Heart right ventricle (tissue), 16 donors: Measurements from ENCODE around the gene DNAJB6. TPM values are rescaled to one million over a fixed set of nuclear protein-coding genes. Genes with fewer than 3 reads are reported as not detected.

Source experiments
- ATAC-seq, 8 donors: fragments of 200-7000 bp; cut with Tn5 transposase; one replicate each; pipeline ENCODE4 v1.9.1; 2020; ENCODE audit warnings: mild to moderate bottlenecking in 8 of 8, moderate library complexity in 8 of 8, moderate number of reproducible peaks in 1 of 8
- DNase-seq, 2 donors: peaks; one replicate each; pipeline ENCODE4 v3.0.0-alpha.2; 2020
- H3K27ac ChIP-seq, 10 donors: fragments of 200-600 bp; sonication (generic) in 2 of 10; one replicate each; pipeline versions ENCODE4 v1.5.0 to v1.8.0; 2020 to 2022; ENCODE audit warnings: mild to moderate bottlenecking in 3 of 10
- H3K27me3 ChIP-seq, 7 donors: fragments of 200-600 bp; one replicate each; pipeline ENCODE4 v1.8.0; 2021 to 2022; ENCODE audit warnings: mild to moderate bottlenecking in 2 of 7
- H3K36me3 ChIP-seq, 9 donors: fragments of 200-600 bp; sonication (generic) in 1 of 9; one replicate each; pipeline versions ENCODE4 v1.5.0 to v1.8.0; 2020 to 2022; ENCODE audit warnings: mild to moderate bottlenecking in 2 of 9
- H3K4me1 ChIP-seq, 9 donors: fragments of 200-600 bp; sonication (generic) in 1 of 9; one replicate each; pipeline versions ENCODE4 v1.5.0 to v1.8.0; 2020 to 2022; ENCODE audit warnings: mild to moderate bottlenecking in 4 of 9
- H3K4me3 ChIP-seq, 10 donors: fragments of 200-600 bp; sonication (generic) in 2 of 10; one replicate each; pipeline versions ENCODE4 v1.5.0 to v1.8.0; 2020 to 2022; ENCODE audit warnings: mild to moderate bottlenecking in 7 of 10, moderate library complexity in 2 of 10
- H3K9me3 ChIP-seq, 11 donors: fragments of 200-600 bp in 10 of 11; sonication (generic) in 2 of 11; one replicate each; pipeline versions ENCODE4 v1.5.0 to v1.8.0; 2013 to 2022; ENCODE audit warnings: mild to moderate bottlenecking in 2 of 11, control low read depth in 1 of 11, moderate library complexity in 1 of 11
- WGBS, 2 donors: extraction: QIAGEN DNeasy Blood & Tissue Kit; methylation state at CpG; one replicate each; pipeline ENCODE4 v1.1.7; 2013; ENCODE audit warnings: inconsistent platforms in 1 of 2; 5-methylcytosine and 5-hydroxymethylcytosine counted together
- intact Hi-C, 10 donors: fragments of 100-400 bp; cut with DNase I; formaldehyde crosslinking; loops; one replicate each; pipeline versions ENCODE4 v1.11.1 to v1.14.2; 2022
- polyA plus RNA-seq, 2 donors: library from polyadenylated mRNA; stranded (reverse); fragments of 200-250 nt; gene quantifications; one replicate each; pipeline ENCODE4 v1.2.3, GENCODE V29; 2013
- total RNA-seq, 10 donors: library from RNA; stranded (reverse); fragmentation: NEBNext Ultra II Directional in 3 of 10; extraction: Animal tissue kit (Norgen Biotek cat#: 25700) in 3 of 10; gene quantifications; one replicate each; pipeline versions ENCODE4 v1.2.1 to v1.2.4, GENCODE V29; 2021 to 2023
- TF ChIP-seq, protein P1 (sequence below), 9 donors: fragments of 200-600 bp; sonication (generic) in 2 of 9; IDR thresholded peaks; one replicate each; pipeline versions ENCODE4 v1.5.0 to v1.8.0; 2021 to 2022; ENCODE audit warnings: antibody characterized with exemption in 9 of 9, mild to moderate bottlenecking in 5 of 9, moderate library complexity in 1 of 9
- donor health status: Arrhythmogenic right ventricular cardiomyopathy.
- donor health status: ischemic (EF 13 %, LVEDD 7.1; RV severe dilation, severe dysfunction).
- donor health status: healthy with polysubstance abuse.
- donor health status: DM: no; HTN: yes; CAD: no.
- donor health status: DM: no; HTN: no; CAD: no.
- donor health status: ischemic (EF 25% LVEDD 6.9; RV normal size, moderate dysfunction).
- donor health status: ischemic (EF 25% LVEDD 5.7; RV mildly dilated, moderate dysfunction).
- donor health status: healthy.
- donor health status: DM: yes; HTN: yes; CAD: no.
- donor health status: Ischemic cardiomyopathy.
- donor health status: ischemic (EF 35%, LVEDD 5.7; RV mildly dilated, moderate dysfunction).
- donor health status: nonischemic (EF 11% LVEDD 7.7; RV severe dilation, severe dysfunction).
- donor health status: DM: yes; HTN: yes; CAD: no.
- donor health status: PGD.
- donor health status: ischemic (EF 29% LVEDD 5.4; RV normal size, mild dysfunction).
- donor health status: nonischemic (EF 23%, LVEDD 6.1; RV moderate dilation, normal function).

DNAJB6 gene
- total and polyA plus RNA-seq, 12 donors: 114 to 200 (median 183) TPM

DNA sequence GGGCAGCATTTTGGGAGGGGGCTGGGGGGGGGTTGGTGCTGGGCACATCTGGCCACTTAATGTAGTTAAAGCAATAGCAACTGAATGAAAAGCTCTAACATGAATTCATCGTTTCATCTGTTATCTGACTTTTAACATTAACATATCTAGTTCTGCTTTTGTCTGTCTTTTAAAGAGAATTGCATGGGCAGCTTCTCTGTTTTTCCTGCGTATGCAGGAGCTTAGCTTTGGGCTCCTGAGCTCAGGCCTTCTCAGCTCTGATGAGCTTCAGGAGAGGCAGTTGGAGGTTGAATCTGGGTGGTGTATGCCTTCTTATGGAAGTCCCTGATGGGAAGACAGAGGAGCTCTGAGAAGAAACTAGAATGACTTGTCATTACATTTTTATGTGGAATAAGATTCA, 58.4 kb downstream of the DNAJB6 start:
- peaks cover 6 to 77% (median 59%) of the 10 kb centered on the region in 9 donors for H3K4me1 ChIP-seq
- 81 to 86% methylated on average over 2 of the region's 2 CpGs for WGBS, 2 donors

DNA sequence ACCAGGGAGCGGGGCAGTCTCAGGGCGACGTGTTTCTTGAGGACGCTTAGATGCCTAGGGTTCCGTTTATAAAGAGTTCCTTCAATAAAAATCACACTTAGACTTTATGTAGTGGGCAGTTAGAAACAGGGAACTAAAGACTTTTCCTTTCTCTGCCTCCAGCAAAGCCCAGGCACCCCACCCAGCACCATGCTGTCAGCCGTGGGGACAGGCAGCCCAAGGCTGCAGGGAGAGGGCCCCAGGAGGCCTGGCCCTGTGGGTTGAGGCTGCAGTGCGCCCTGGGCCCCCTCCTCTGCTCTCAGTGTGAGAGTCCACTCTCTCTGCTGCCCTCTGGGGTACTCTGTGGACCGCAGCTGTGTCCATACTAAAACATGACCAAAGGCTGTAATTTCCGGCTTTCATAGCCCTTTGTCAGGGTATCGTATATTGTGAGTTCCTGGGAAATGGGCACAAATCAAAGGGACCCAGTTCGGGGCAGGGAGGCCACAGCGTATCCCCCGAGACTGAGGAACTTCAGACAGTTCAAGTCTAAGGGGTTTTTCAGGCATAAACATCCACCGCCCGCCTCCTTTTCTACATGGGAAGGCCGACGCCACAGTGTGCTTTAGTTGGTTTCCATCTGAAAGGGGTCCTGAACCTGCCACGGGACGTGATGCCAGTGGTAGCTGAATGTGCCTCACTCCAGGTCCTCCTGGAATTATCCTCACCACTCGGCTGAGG, 59.7 kb downstream of the DNAJB6 start:
- Histone ChIP-seq H3K4me1 (peaks cover 6 to 65% (median 48%) of the 10 kb centered on the region in 9 donors), H3K27ac (peak overlapping the region in 8 of 10 donors; percentile 61 to 86 (median 77)), H3K36me3 (peaks cover 0 to 62% (median under 1%) of the 10 kb centered on the region in 9 donors), H3K4me3 (no peak overlapping the region), H3K27me3 (no peaks in the 10 kb centered on the region), H3K9me3 (no peaks in the 10 kb centered on the region)
- DNase-seq (no peak), ATAC-seq (no peak)
- intact Hi-C loops: loop anchor here in 3 of 10 donors (10.0 kb wide), 2 partner anchors 122 to 152 kb away; no protein-coding TSS in a partner anchor
- WGBS, 2 donors: 89 to 91% methylated on average over 20 of the region's 20 CpGs
- TF ChIP-seq, protein P1, sequence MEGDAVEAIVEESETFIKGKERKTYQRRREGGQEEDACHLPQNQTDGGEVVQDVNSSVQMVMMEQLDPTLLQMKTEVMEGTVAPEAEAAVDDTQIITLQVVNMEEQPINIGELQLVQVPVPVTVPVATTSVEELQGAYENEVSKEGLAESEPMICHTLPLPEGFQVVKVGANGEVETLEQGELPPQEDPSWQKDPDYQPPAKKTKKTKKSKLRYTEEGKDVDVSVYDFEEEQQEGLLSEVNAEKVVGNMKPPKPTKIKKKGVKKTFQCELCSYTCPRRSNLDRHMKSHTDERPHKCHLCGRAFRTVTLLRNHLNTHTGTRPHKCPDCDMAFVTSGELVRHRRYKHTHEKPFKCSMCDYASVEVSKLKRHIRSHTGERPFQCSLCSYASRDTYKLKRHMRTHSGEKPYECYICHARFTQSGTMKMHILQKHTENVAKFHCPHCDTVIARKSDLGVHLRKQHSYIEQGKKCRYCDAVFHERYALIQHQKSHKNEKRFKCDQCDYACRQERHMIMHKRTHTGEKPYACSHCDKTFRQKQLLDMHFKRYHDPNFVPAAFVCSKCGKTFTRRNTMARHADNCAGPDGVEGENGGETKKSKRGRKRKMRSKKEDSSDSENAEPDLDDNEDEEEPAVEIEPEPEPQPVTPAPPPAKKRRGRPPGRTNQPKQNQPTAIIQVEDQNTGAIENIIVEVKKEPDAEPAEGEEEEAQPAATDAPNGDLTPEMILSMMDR (IDR thresholded peaks at IDR 0.05): no peak

More for the DNA sequence above, 58.4 kb downstream of the DNAJB6 start:
- intact Hi-C loops: loop anchor here in 3 of 10 donors (10.0 kb wide), 2 partner anchors 120 to 150 kb away; no protein-coding TSS in a partner anchor
- no peak for DNase-seq
- H3K9me3 ChIP-seq: no peaks in the 10 kb centered on the region
- H3K27me3 ChIP-seq: no peaks in the 10 kb centered on the region
- peaks cover 0 to 62% (median 5%) of the 10 kb centered on the region in 9 donors for H3K36me3 ChIP-seq
- no peak overlapping the region for H3K4me3 ChIP-seq
- no peak for ATAC-seq
- TF ChIP-seq, protein P1 (IDR thresholded peaks at IDR 0.05): no peak
- H3K27ac ChIP-seq: peak overlapping the region in 1 of 10 donors; percentile 0

DNA sequence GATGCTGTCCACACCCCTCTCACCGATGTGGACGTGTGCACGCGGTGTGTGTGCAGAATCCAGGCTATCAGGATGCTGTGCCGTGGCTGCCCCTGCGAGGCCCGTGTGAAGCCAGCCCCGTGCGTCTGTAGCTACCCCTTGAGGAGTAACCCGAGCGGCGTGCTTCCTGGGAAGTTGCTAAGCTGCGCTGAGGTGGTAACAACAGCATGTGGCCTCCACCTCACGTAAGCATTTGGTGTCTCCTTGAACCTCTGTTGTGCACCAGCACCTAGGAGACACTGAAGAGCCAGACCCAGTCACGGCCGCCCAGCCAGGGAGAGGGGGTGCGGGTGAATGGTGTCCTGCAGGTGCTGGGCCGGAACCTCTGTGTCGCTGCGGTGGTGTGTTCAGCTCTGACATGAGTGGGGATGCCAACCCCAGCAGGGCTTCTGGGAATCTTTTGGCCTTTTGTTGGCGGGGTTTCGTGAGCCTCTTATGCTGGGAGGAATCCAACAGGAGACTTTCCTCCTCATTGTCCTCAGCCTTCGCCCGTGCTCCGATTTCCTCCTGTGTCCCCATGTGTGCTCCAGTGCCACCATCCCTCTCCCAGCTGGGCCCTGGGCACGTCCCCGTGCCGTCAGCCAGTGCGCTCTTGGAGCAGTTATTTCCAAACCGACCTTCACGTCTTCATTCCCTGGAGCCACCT, 60.4 kb downstream of the DNAJB6 start:
- Histone ChIP-seq H3K27ac (peak overlapping the region; percentile 53 to 86 (median 77)), H3K4me3 (no peak overlapping the region), H3K4me1 (peaks cover 6 to 58% (median 43%) of the 10 kb centered on the region in 9 donors), H3K9me3 (no peaks in the 10 kb centered on the region), H3K27me3 (no peaks in the 10 kb centered on the region), H3K36me3 (peaks cover 0 to 64% (median 0%) of the 10 kb centered on the region in 9 donors)
- ATAC-seq (peak in 6 of 8 donors; percentile 12 to 45 (median 34)), DNase-seq (no peak)
- intact Hi-C loops: loop anchor here in 3 of 10 donors (10.0 kb wide), 2 partner anchors 122 to 152 kb away; no protein-coding TSS in a partner anchor
- WGBS, 2 donors: 83 to 84% methylated on average over 31 of the region's 31 CpGs
- TF ChIP-seq, protein P1 (IDR thresholded peaks at IDR 0.05): no peak
